Measurements from ENCODE around the gene C1orf74.

DNA sequence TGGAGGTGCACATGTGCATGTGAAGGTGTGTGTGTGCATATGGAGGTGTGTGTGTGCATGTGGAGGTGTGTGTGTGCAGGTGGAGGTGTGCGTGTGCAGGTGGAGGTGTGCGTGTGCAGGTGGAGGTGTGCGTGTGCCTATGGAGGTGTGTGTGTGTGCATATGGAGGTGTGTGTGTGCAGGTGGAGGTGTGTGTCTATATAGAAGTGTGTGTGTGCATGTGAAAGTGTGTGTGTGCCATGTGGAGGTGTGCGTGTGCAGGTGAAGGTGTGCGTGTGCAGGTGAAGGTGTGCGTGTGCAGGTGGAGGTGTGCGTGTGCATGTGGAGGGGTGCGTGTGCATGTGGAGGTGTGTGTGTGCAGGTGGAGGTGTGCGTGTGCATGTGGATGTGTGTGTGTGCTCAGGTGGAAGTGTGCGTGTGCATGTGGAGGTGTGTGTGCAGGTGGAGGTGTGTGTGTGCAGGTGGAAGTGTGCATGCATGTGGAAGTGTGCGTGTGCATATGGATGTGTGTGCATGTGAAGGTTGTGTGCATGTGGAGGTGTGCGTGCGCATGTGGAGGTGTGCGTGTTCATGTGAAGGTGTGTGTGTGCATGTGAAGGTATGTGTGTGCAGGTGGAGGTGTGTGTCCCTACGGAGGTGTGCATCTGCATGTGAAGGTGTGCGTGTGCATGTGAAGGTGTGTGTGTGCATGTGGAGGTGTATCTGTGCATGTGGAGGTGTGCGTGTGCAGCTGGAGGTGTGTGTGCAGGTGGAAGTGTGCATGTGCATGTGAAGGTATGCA is 13.5 kb downstream of the C1orf74 start:
- TF ChIP-seq, protein P1, sequence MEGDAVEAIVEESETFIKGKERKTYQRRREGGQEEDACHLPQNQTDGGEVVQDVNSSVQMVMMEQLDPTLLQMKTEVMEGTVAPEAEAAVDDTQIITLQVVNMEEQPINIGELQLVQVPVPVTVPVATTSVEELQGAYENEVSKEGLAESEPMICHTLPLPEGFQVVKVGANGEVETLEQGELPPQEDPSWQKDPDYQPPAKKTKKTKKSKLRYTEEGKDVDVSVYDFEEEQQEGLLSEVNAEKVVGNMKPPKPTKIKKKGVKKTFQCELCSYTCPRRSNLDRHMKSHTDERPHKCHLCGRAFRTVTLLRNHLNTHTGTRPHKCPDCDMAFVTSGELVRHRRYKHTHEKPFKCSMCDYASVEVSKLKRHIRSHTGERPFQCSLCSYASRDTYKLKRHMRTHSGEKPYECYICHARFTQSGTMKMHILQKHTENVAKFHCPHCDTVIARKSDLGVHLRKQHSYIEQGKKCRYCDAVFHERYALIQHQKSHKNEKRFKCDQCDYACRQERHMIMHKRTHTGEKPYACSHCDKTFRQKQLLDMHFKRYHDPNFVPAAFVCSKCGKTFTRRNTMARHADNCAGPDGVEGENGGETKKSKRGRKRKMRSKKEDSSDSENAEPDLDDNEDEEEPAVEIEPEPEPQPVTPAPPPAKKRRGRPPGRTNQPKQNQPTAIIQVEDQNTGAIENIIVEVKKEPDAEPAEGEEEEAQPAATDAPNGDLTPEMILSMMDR (IDR thresholded peaks at IDR 0.05; ENCODE audit: insufficient read depth, low read depth, low read length) = no peak
- TF ChIP-seq EZH2 (IDR thresholded peaks at IDR 0.05; ENCODE audit: insufficient read depth, low read length) = no peak

Measured in astrocyte (in vitro differentiated cells and primary cell).